NT2/D1 (cell line): ENCODE results near the gene KRT15.

ENCODE experiments used
- DNase-seq: peaks from one replicate; pipeline ENCODE4 v3.0.0-alpha.2; 2011; ENCODE audit warnings: low read depth, low spot score
- H3K27me3 ChIP-seq: 2 replicates; pipeline ENCODE4 v1.6.0; 2011; ENCODE audit warnings: mild to moderate bottlenecking; ENCODE audit not compliant: insufficient read length, insufficient read depth
- H3K36me3 ChIP-seq: 2 replicates; pipeline ENCODE4 v1.6.1; 2011; ENCODE audit warnings: mild to moderate bottlenecking, low read length, mixed read lengths; ENCODE audit not compliant: insufficient read depth, insufficient read length
- H3K4me1 ChIP-seq: 2 replicates; pipeline ENCODE4 v1.5.1; 2011; ENCODE audit not compliant: insufficient read depth, insufficient read length
- H3K4me3 ChIP-seq: 2 replicates; pipeline ENCODE4 v1.5.1; 2011; ENCODE audit warnings: low read depth; ENCODE audit not compliant: insufficient read length
- H3K9ac ChIP-seq: 2 replicates; pipeline ENCODE4 v1.6.0; 2011; ENCODE audit warnings: low read depth; ENCODE audit not compliant: insufficient read length
- H3K9me3 ChIP-seq: 2 replicates; pipeline ENCODE4 v1.5.1; 2011; ENCODE audit warnings: mild to moderate bottlenecking, low read length; ENCODE audit not compliant: insufficient read depth
- SUZ12 ChIP-seq: IDR thresholded peaks from 2 replicates; pipeline ENCODE4 v1.6.1; 2011; ENCODE audit not compliant: insufficient read length, insufficient read depth; ENCODE audit errors: extremely low read depth
- YY1 ChIP-seq: IDR thresholded peaks from 2 replicates; pipeline ENCODE4 v1.6.1; 2011; ENCODE audit not compliant: insufficient read length, insufficient read depth
- ZNF274 ChIP-seq: IDR thresholded peaks from 2 replicates; pipeline ENCODE4 v1.6.1; 2011; ENCODE audit warnings: mild to moderate bottlenecking, low read depth, low read length

KRT15 gene

DNA sequence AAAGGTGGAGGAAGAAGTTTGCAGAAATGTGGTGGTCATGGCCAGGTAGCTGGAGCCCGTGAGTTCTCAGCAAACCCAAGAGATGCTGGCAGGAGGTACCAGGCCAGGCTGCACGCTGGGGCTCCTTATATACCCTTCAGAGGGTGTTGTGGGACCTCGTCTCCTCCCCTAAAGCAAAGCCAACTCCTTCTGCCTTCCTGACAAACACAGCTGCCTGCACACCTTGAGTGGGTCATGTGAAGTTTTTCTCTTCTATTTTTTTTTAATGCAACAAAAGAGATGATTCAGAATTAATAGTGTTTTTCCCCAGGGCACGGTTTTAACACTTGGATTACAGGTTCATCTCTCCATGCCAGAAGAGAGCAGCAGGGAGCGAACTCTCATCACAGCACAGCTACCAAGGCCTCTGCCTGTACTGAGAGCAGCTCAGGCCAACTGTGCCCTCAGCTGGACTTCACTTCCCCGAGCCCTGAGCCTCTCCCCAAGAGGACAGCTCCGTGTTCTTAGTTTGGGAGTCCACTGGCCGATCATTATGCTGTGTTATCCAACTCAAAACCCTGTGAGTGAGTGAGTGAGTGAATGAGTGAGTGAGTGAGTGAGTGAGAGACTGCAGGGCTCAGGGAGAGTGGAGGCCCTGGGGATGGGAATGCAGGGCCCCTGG lies at the start of gene KRT15:
TSS of gene KRT15 (minus strand) at position 102 of the 661 bp plus-strand sequence. CDS start at position 39, 63 bp downstream.
- Histone ChIP-seq H3K9me3 (no peaks in the 10 kb centered on the region), H3K4me3 (no peak within 1 kb of the TSS), H3K27me3 (no peaks in the 10 kb centered on the region), H3K4me1 (peaks cover 28% of the 10 kb centered on the region), H3K9ac (no peak within 1 kb of the TSS), H3K36me3 (peaks cover 20% of the 10 kb centered on the region)
- no peak for DNase-seq
- TF ChIP-seq YY1 (no peak), SUZ12 (no peak), ZNF274 (no peak)

DNA sequence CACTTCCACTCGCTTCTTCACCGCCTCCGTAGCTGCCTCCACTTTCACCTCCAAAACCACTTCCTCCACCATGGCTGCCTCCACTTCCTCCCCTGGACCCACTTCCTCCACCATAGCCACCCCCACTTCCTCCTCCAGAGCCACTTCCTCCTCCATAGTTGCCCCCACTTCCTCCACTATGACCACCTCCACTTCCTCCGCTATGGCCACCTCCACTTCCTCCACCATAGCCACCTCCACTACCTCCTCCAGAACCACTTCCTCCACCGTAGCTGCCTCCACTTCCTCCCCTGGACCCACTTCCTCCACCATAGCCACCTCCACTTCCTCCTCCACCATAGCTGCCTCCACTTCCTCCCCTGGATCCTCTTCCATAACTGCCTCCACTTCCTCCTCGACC lies 48.6 kb upstream of the KRT15 start:
- DNase-seq: no peak
- no peaks in the 10 kb centered on the region; the same call in 1 of the 2 replicates for H3K9me3 ChIP-seq
- H3K27me3 ChIP-seq: no peaks in the 10 kb centered on the region
- no peak overlapping the region for H3K4me3 ChIP-seq
- H3K9ac ChIP-seq: no peak overlapping the region
- H3K36me3 ChIP-seq: no peaks in the 10 kb centered on the region
- peaks cover 5% of the 10 kb centered on the region for H3K4me1 ChIP-seq
- TF ChIP-seq SUZ12 (no peak), ZNF274 (no peak), YY1 (no peak)

DNA sequence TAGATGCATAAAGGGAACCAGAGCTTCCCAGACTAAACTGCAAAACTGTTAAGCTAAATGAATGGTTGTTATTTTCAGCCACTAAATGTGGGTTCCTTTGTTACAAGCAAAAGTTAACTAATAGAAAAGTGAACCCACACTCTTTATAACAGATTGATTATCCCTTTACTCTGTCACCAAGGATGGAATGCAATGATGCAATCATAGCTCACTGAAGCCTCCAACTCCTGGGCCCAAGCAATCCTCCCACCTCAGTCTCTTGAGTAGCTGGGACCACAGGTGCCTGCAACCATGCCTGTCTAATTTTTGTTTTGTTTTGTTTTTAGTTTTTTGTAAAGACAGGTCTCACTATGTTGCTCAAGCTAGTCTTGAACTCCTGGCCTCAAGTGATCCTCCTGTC lies 46.6 kb upstream of the KRT15 start:
- no peaks in the 10 kb centered on the region; the same call in 1 of the 2 replicates for H3K9me3 ChIP-seq
- TF ChIP-seq YY1: no peak
- TF ChIP-seq SUZ12: no peak
- no peak for TF ChIP-seq ZNF274
- H3K36me3 ChIP-seq: no peaks in the 10 kb centered on the region
- DNase-seq: no peak
- H3K4me1 ChIP-seq: no peaks in the 10 kb centered on the region
- no peak overlapping the region for H3K9ac ChIP-seq
- no peaks in the 10 kb centered on the region for H3K27me3 ChIP-seq
- H3K4me3 ChIP-seq: no peak overlapping the region

DNA sequence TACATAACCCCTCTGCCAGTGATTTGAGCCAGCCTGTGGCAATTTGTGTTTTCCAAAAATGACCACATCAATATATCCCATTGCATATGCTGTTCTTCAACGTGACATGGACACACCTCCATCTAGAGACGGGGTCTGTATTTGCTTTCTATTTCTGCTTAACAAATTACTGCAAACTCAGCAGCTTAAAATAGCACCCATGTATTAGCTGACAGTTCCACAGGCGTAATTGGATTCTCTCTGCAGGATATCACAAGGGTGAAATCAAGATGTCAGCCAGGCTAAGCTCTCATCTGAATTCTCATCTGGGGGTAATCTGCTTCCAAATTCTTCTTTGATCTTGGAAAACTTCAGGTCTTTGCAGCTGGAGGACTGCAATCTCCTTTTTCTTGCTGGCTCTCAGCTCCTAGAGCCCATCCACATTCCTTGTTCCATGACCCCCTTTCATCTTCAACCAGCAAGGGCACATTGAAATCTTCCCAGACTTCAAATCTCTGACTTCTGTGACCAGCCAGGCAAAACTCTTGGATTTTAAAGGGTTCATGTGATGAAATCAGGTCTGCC lies 45.0 kb upstream of the KRT15 start:
- H3K27me3 ChIP-seq: no peaks in the 10 kb centered on the region

DNA sequence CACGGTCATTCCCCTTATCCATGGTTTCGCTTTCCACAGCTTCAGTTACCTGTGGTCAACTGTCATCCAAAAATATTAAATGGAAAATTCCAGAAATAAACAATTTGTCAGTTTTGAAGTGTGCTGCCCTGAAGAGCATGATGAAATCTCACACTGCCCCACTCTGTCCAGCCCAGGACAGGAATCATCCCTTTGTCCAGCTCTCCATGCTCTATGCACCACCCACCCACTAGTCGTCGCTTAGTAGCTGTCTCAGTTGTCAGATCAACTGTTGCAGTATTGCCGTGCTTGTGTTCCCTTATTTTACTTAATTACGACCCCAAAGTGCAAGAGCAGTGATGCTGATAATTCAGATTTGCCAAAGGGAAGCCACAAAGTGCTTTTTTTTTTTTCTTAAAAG lies 42.9 kb upstream of the KRT15 start:
- no peaks in the 10 kb centered on the region for H3K27me3 ChIP-seq
- DNase-seq: no peak
- no peaks in the 10 kb centered on the region for H3K9me3 ChIP-seq
- no peak overlapping the region for H3K9ac ChIP-seq
- no peaks in the 10 kb centered on the region for H3K4me1 ChIP-seq
- no peaks in the 10 kb centered on the region for H3K36me3 ChIP-seq
- no peak for TF ChIP-seq YY1
- TF ChIP-seq SUZ12: no peak
- TF ChIP-seq ZNF274: no peak
- no peak overlapping the region for H3K4me3 ChIP-seq

More for the DNA sequence above, 45.0 kb upstream of the KRT15 start:
- no peak for DNase-seq
- Histone ChIP-seq H3K4me3 (no peak overlapping the region), H3K36me3 (no peaks in the 10 kb centered on the region), H3K9ac (no peak overlapping the region), H3K9me3 (no peaks in the 10 kb centered on the region; the same call in 1 of the 2 replicates), H3K4me1 (no peaks in the 10 kb centered on the region)
- no peak for TF ChIP-seq YY1
- no peak for TF ChIP-seq SUZ12
- TF ChIP-seq ZNF274: no peak

DNA sequence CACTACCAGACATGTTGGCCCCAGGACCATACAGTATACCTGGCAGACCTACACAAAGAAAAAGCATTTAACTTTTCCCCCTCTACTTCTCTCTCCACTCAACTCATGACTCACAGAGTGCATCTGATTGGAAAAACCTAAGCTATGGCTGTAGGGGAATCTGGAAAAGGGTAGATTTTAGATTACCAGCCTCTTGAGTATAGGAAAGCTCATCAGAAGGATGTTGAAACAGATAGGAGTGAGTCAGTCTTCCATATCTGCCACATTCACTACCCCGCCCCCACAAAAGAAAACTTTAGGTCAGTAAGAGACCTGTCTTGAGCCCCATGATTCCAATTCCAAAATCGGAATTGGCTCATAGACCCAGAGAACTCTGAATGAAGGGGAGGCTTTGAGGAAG lies 40.9 kb upstream of the KRT15 start:
- DNase-seq: no peak
- Histone ChIP-seq H3K36me3 (no peaks in the 10 kb centered on the region), H3K9ac (no peak overlapping the region), H3K4me3 (no peak overlapping the region), H3K4me1 (no peaks in the 10 kb centered on the region), H3K27me3 (no peaks in the 10 kb centered on the region), H3K9me3 (no peaks in the 10 kb centered on the region)
- TF ChIP-seq YY1: no peak
- no peak for TF ChIP-seq ZNF274
- no peak for TF ChIP-seq SUZ12

DNA sequence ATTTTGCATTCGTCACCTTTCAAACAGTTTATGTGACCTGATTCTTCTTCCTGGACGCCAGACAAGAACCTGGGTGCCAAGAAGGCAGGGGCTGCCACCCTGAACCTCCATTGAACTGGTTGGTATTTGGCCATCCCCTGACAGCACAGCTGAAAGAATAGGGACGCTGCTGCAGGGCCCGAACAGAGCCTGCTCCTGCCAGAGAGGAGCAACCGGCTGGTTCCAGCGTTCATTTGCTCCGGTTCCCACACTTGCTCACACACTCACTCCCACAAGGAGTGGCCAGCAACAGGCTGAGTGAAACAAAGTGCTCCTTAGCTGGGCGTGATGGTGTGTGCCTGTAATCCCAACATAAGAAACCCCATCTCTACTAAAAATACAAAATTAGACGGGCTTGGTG lies 38.2 kb upstream of the KRT15 start:
- no peak overlapping the region for H3K4me3 ChIP-seq
- no peak for DNase-seq
- no peaks in the 10 kb centered on the region for H3K36me3 ChIP-seq
- H3K9ac ChIP-seq: no peak overlapping the region
- no peaks in the 10 kb centered on the region for H3K9me3 ChIP-seq
- no peaks in the 10 kb centered on the region for H3K4me1 ChIP-seq
- H3K27me3 ChIP-seq: no peaks in the 10 kb centered on the region
- TF ChIP-seq ZNF274: no peak
- TF ChIP-seq YY1: no peak
- no peak for TF ChIP-seq SUZ12
